Astrocyte of the spinal cord (primary cell): ENCODE measurements around the gene FOXR1.

Experiments used
- DNase-seq: peaks from one replicate; pipeline ENCODE4 v3.0.0; 2011; ENCODE audit warnings: low read depth, low spot score
- H3K4me3 ChIP-seq: 2 replicates; pipeline ENCODE4 v1.5.1; 2011; ENCODE audit warnings: low read depth, mild to moderate bottlenecking, low read length, moderate library complexity
- in situ Hi-C: cut with HindIII; loops from 2 replicates; pipeline ENCODE4 v1.10.0; 2017; ENCODE audit warnings: low sequenced_read_pairs
- TF ChIP-seq, protein P1 (sequence below): IDR thresholded peaks from 2 replicates; pipeline ENCODE4 v1.5.1; 2012; ENCODE audit warnings: low read depth, mild to moderate bottlenecking, low read length, inconsistent platforms

The FOXR1 gene

DNA sequence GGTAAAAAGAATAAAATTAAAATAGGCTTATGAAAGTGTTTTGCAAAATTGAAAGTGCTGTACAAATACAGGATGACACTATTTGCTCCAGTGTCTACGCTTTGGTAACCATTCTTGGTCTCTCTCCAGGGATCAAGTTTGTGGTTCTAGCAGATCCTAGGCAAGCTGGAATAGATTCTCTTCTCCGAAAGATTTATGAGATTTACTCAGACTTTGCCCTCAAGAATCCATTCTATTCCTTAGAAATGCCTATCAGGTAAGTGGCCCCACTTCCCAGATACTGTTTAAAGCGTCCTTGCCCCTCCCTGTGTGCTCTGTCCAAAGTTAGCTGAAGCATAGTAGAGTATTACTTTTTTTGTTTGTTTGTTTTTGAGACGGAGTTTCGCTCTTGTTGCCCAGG, 50.1 kb downstream of the FOXR1 start:
- H3K4me3 ChIP-seq = no peak overlapping the region
- no peak for DNase-seq
- in situ Hi-C loops = no loop called here
- TF ChIP-seq, protein P1, sequence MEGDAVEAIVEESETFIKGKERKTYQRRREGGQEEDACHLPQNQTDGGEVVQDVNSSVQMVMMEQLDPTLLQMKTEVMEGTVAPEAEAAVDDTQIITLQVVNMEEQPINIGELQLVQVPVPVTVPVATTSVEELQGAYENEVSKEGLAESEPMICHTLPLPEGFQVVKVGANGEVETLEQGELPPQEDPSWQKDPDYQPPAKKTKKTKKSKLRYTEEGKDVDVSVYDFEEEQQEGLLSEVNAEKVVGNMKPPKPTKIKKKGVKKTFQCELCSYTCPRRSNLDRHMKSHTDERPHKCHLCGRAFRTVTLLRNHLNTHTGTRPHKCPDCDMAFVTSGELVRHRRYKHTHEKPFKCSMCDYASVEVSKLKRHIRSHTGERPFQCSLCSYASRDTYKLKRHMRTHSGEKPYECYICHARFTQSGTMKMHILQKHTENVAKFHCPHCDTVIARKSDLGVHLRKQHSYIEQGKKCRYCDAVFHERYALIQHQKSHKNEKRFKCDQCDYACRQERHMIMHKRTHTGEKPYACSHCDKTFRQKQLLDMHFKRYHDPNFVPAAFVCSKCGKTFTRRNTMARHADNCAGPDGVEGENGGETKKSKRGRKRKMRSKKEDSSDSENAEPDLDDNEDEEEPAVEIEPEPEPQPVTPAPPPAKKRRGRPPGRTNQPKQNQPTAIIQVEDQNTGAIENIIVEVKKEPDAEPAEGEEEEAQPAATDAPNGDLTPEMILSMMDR = no peak

DNA sequence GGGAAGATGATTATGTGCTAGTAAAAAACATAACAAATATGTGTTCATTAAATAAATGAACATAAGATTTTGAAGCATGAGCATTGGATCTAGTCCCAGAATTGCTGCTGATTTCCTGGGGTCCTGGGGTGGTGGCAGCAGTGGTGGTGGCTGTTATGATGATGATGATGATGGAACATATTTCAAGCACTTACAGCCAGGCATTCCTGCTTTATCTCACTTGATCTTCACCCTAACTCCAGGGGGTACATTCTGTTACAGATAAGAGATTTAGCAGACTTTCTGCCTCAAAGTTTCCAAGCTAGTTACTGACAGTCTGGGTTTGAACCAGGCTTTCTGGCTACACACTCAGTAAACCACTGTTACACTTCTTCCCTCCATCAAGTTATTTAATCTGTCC, 52.2 kb downstream of the FOXR1 start:
- in situ Hi-C loops = no loop called here

DNA sequence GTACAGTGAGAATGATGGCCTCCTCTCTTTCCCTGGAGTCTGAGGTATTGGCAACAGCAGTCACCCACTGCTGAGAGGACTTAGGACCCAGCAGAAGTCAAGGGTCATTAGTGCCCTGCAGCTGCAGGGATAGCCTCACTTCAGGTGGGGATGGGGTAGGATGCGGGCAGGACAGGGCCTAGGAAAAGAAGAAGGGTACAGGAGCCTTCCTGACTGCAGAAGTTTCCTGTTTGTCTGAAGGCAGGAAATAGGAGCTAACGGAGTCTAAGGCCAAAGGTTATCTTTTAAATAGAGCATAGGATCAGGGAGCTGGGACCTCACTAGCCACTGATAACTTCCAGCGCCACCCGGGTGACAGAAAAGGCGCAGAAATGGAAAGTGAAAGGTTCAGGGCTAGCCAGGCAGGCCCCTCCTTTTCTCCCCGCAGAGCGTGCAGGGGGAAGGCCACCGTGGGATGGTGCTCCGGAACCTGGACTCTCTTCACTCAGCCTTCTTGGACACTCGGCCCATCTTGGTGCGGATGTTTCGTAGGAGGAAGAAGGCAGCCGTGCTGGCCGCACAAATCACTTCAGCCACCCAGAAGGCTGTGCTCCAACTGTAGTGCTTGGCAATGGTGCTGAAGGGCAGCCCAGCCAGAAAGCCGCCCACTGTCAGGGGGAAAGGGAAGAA, 53.0 kb downstream of the FOXR1 start:
- in situ Hi-C loops = no loop called here
- TF ChIP-seq, protein P1 = no peak
- no peak overlapping the region for H3K4me3 ChIP-seq
- no peak for DNase-seq

More for the DNA sequence above, 52.2 kb downstream of the FOXR1 start:
- TF ChIP-seq, protein P1 = no peak
- H3K4me3 ChIP-seq = no peak overlapping the region
- DNase-seq = no peak

DNA sequence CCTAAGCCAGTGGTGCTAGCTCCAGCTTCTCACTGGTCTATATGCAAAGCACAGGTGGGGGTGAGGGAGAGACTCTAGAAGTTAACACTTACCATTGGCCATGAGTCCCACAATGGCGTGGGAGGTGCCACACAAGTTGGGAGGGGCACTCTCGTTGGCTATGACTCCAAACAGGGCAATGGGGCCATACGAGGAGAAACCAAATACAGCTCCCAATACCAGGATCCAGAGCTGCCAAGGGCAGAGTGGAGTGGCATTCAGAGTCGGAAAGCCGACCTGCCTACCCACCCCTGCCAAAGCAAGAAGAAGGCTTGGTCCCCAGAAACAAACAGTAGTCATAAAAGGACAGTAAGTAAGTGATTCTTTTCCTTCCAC, 53.5 kb downstream of the FOXR1 start:
- in situ Hi-C loops = no loop called here
- TF ChIP-seq, protein P1 = no peak
- no peak for DNase-seq
- H3K4me3 ChIP-seq = no peak overlapping the region

DNA sequence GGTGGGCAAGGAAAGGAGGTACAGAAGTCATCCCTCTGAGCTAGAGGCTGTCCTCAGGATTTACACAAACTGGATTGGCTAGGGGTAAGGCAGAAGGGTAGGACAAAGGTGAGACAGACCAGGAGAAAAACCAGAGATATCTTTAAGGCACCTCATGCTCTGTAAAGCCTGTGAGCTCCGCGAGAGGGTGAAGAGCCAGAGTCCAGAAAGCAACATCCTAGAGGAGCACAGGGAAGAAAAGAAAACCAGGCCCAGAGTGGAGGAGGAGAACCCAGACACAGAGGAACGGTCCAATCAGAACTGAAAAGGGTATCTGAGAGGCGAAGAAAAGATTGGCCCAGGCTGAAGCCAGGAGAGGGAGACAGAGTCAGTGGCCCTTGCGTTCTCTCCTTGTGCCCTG, 54.0 kb downstream of the FOXR1 start:
- H3K4me3 ChIP-seq = no peak overlapping the region
- TF ChIP-seq, protein P1 = no peak
- in situ Hi-C loops = no loop called here
- no peak for DNase-seq

DNA sequence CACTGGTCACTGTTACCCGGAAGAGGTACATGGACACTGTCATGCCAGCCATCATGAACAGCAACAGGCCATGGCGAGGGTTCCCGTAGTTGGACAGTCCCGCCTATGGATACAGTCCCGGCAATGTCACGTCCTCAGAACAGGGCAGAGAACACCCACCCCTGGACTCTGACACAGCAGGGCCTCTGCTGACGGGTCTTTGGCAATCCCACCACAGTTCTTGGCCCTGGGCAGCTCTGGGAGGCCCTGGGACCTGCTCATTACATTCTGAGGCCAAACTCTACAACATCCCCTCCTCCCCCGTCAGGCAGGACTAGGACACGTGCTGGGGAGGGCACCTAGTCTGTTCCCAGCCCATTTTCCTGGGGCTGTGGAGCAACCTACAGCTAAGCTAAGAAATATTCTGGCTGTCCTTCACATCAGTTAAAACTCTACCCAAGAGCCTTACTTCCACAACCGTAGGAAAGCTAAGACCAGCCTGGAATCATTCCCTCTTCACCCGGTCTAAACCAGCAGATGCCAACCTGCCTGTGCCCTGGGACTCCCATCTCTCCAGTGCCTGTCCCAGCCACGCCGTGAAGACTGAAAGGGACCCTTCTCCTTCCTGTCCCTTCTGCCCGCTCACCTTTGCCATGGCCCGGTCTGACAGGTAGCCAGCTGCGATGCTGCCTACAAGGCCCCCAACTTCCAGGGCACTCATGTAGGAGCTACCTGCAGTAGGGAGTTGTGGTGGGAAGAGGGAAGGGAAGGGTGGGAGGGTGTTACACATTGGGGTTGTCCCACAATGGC, 54.6 kb downstream of the FOXR1 start:
- no peak overlapping the region for H3K4me3 ChIP-seq
- no peak for DNase-seq
- in situ Hi-C loops = no loop called here
- TF ChIP-seq, protein P1 = no peak
